WI38 (cell line): Measurements from ENCODE around the gene GATB.

Source experiments
- H3K4me3 ChIP-seq: 2 replicates; pipeline ENCODE4 v1.5.1; 2011; ENCODE audit warnings: low read depth, mild to moderate bottlenecking, control low read depth, low read length
- TF ChIP-seq, protein P1 (sequence below): IDR thresholded peaks from 2 replicates; pipeline ENCODE4 v1.5.1; 2012; ENCODE audit warnings: low read depth, mild to moderate bottlenecking, control low read depth, low read length

GATB gene

DNA sequence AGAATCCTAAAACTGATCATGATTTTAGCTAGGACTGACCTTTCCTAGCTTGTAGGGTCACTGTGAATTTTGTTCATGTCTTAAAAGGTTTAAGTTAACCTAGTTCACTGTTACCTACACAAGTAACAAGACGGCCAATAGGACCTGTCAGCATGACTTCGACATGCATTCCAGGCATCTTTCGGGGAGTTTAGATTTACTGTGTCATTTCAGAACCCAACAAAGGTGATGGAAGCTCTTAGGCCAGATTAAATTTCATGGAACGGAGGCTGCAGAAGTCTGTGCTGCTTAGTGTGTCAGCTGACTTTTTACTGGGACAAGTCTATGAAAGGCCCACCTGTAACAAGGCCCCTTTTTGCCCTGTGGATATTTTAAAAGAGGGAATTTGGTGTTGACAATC, 93.1 kb downstream of the GATB start:
- H3K4me3 ChIP-seq, result no peak overlapping the region
- TF ChIP-seq, protein P1, sequence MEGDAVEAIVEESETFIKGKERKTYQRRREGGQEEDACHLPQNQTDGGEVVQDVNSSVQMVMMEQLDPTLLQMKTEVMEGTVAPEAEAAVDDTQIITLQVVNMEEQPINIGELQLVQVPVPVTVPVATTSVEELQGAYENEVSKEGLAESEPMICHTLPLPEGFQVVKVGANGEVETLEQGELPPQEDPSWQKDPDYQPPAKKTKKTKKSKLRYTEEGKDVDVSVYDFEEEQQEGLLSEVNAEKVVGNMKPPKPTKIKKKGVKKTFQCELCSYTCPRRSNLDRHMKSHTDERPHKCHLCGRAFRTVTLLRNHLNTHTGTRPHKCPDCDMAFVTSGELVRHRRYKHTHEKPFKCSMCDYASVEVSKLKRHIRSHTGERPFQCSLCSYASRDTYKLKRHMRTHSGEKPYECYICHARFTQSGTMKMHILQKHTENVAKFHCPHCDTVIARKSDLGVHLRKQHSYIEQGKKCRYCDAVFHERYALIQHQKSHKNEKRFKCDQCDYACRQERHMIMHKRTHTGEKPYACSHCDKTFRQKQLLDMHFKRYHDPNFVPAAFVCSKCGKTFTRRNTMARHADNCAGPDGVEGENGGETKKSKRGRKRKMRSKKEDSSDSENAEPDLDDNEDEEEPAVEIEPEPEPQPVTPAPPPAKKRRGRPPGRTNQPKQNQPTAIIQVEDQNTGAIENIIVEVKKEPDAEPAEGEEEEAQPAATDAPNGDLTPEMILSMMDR, result no peak

DNA sequence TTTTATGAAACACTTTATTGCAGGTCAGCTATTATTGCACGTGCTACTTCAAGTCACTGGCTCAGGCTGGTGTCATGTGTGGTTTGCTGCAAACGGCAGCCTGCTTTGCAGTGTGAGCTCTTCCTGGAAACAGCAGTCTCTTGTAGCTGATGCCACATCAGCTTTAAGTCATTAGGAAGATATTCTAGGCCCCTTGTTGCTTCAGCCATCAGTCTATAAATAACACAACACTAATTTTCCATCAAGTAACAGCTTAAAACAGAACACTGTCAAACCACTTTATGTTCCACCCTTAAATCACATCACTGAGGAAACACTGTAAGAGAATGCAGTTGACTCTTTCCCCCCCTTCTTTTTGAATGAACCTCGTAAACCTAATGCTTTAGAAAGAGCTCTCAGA, 93.8 kb downstream of the GATB start:
- TF ChIP-seq, protein P1, result no peak

DNA sequence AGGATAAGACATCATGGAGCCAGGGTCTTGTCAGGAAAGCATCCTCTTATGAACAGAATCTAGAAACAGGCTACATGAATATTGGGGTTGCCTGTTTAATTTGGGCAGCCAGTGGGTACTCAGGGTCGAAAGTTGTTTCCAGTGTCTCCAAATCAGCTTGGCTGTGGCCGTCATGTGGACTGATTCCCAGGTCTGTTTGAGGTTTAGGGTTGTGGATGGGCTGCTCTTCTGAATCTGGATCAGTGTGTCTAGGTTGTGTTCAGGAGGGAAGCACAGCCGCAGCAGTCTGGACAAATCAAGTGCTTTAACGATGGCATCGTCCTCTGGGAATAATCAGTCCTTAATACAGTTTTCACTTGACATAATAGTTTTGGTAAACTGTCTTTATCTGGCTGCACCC, 94.3 kb downstream of the GATB start:
- no peak overlapping the region for H3K4me3 ChIP-seq
- TF ChIP-seq, protein P1, result no peak

More for the DNA sequence above, 93.8 kb downstream of the GATB start:
- H3K4me3 ChIP-seq, result no peak overlapping the region

DNA sequence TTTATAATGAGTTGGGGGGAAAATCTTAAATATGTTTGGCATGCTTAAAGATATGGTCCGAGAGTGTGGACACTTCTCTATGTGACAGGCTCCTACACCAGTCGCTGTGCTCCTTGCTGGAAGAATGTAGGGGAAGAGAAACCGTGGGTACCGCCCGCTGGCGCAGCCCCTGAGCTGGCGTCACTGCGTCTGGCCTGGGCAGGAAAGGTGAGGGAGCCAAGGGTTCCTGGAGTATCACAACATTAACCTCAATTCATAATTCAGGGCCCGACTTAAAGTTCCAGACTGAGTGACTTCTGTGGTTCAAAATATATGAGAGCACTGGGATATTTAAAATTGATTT, 95.1 kb downstream of the GATB start:
- TF ChIP-seq, protein P1, result no peak
- H3K4me3 ChIP-seq, result no peak overlapping the region

GRCh38 chr4:151665022-151665784, 95.6 kb downstream of the GATB start:
- TF ChIP-seq, protein P1, result no peak
- H3K4me3 ChIP-seq, result no peak overlapping the region

GRCh38 chr4:151664289-151664688, 96.5 kb downstream of the GATB start:
- no peak overlapping the region for H3K4me3 ChIP-seq
- TF ChIP-seq, protein P1, result no peak

- TF ChIP-seq, protein P1, result no peak
- no peak overlapping the region for H3K4me3 ChIP-seq
Measured at GRCh38 chr4:151663109-151663508, 97.7 kb downstream of the GATB start.
